T-helper 9 cell (primary cell): ENCODE measurements around the gene SMARCD3.

Experiments used
- DNase-seq: peaks from one replicate; pipeline ENCODE4 v3.0.0-alpha.2; 2020

The SMARCD3 gene

GRCh38 chr7:151246851-151247580 is 1.5 kb downstream of the SMARCD3 start:
- DNase-seq, result no peak

GRCh38 chr7:151246102-151246850 is 2.2 kb downstream of the SMARCD3 start:
- DNase-seq, result no peak

DNA sequence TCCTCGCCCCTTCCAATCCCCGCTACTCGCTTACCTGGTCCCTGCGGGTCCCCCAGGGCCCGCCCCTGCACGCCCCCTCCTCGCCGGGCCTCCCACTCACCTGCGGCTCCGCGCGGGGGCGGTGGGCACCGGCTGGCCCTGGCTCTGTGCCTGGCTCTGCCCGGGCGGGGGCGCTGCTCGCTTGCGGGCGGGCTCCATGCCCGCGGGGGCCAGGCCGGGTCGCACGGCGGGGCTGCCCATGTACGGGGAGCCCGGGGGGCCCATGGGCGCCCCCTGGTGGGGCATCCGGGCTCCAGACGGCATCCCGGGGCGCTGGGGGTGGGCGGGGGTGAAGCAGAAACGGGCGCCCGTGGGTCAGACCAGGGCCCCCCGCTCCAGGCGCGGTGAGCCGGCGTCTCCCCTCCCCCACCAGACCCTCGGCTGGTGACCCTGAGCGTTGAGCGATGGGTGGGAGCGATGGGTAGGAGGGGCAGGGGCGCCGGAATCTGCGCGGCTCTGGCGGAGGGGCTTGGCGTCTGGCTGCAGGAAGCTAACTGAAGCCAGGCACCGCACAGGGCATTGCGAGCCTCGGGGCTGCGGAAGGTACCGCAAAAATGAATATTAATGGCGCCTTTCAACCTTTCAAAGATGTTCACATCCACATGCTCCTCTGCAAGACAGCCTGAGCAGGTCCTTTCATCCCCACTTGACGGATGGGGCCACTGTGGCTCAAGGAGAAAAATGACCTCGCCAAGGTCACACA is 3.0 kb downstream of the SMARCD3 start:
- DNase-seq, result peak; percentile 74

DNA sequence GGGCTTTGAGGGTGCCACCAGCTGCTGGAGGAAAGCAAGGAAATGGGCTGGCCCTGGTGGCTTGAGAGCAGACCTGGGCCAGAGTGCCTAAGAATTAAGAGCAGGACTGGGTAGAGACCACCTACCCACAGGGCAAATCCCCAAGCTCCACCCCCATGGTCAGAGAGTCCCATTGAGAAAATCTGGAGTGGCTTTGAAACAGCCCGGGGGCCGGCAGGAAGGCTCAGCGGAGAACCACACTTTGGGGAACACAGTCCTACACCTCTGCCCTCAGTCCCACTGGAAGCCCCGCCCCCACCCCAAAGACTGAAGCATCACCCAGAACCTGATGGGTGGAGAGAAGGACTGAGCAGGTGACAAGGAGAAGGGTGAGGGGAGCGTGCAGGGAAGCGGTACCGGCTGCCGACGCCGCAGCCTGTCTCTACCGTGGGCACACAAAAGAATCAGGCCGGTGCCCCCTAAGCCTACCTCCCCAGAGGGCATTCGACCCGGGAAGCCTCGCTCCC is 3.6 kb downstream of the SMARCD3 start:
- DNase-seq, result no peak

- peak; percentile 54 for DNase-seq
Measured at GRCh38 chr7:151244196-151244840, 4.2 kb downstream of the SMARCD3 start.

DNA sequence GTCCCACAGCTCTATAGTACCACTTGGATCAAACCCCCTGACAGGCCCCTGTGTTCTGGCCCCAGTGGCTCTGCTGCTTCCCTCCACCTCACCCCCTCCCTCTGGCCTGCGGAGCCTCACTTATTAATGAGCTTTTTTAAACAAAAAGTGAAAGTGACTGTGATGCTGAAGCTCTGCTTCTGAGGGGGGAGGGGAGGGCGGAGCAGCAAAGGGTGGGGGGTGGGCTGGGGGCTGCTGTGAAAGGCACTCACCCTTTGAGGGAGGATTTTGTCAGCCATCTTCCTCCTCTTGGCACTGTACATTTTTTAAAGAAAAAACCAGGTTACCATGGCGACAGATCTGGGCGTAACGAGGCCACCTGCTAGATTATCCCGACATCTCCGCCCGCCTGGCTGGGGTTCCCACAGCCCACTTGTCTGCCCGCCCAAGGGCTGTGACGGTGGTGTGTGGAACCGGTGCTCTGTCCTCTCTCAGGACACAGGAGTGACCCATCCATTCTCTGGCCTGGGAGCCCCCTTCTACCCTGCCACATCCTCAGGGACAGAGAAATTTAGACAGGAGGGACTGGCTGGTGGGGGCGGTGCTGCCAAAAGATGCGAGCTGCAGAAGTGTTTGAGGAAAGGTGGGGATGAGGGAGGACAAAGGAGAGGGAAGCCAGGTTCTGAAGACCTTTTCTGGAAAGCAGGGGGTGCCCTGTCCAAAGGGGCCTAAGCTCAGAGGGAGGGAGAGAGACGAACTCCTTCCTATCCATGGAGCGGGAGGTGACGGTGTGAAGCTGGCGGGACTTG is 4.9 kb downstream of the SMARCD3 start:
- peak; percentile 46 for DNase-seq

- DNase-seq, result no peak
Measured at GRCh38 chr7:151243045-151243349, 5.5 kb downstream of the SMARCD3 start.

DNA sequence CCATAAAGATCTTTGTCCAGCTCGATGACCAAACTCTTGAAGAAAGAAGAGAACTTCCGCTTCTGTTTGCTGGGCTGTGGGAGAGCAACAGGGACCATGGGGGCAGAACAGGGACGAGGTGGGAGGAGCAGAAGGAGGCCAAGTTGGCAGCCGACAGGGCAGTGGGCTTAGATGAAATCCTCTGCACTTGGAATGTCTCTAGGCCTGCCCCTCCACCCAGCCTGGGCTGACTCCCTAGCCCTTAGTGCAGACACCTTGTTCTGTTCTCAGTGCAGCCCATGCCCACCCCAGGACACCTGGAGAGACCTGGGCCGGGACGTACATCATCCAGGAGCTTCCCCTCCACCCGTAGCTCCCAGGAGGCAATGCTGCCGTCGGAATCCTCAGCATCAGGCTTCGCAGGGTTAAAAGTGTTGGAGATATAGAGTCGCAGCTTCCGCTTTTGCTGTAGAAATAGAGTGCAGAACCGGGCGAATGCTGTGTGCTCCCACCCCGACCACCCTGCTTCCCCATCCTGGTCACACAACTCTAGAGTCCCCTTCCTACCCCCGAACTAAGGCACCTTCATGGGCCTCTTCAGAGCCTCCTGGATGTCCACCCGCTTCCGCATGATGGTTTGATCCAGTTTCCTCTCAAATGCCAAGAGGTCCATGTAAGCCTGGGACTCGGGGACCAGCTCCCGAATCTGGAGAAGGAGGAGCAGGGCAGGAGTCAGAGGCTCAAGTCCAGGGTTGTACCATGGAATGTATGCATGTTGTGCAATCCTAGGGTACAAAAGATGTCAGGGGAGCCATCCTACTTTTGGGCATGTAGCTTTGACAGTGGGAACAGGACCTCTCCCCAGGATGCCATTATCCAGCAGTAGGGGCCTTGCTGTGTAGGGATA is 6.1 kb downstream of the SMARCD3 start:
- no peak for DNase-seq

DNA sequence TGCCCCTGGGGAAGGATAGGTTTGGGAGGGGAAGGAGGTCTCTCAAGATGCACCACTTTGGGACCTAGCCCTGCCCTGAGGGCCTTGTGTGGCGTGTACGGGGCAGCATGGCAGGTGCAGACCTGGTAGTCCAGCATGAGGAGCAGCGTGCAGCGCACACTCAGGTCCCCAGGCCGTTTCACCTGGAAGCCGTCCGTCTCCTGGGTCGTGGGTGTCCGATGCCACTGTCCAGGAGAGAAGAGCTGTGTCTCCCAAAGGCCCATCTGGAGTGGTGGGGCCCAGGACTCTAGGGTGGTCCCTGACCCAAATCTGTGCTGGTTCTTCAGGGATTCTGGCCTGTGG is 6.8 kb downstream of the SMARCD3 start:
- DNase-seq, result no peak

DNA sequence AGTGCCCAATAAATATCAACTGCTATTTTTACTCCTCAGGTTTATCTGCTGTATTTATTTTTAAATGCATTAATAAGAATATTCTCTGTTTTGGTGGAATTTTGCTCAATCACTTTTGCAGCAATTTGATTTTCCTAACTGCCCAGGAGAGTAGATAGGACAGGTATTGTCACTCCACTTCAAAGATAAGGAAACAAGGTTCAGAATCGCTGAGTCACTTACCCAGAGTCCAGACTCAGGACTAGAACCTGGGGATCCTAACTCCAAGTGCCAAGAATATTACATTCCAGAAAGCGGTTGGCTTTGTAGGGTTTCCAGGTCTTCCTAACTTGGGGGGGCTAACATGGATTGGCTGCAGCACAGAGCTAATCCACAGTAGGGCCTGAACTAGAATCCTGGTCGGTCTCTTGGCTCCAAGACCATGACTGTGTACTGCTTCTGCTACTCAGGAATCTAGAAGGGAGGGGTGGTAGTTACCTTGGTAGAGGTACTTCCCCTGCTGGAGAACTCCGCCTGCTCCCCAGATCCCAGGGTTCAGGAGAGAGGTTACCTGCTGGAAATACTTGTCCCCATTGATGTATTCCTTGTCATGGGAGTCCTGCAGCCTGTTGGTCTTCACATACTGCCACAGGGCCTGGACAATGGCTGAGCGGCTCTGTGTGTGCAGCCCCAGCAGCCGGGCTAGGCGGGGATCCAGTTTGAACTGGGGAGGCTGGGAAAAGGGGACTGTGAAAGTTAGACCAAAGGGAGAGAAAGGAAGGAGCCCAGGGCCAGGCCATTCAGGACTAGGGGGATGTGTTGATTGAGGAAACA is 7.3 kb downstream of the SMARCD3 start:
- no peak for DNase-seq

- DNase-seq, result no peak
Measured at GRCh38 chr7:151240536-151240935, 8.0 kb downstream of the SMARCD3 start.

GRCh38 chr7:151239837-151240459 is 8.5 kb downstream of the SMARCD3 start:
- DNase-seq, result no peak

- DNase-seq, result no peak
Measured at GRCh38 chr7:151238924-151239836, 9.3 kb downstream of the SMARCD3 start.

DNA sequence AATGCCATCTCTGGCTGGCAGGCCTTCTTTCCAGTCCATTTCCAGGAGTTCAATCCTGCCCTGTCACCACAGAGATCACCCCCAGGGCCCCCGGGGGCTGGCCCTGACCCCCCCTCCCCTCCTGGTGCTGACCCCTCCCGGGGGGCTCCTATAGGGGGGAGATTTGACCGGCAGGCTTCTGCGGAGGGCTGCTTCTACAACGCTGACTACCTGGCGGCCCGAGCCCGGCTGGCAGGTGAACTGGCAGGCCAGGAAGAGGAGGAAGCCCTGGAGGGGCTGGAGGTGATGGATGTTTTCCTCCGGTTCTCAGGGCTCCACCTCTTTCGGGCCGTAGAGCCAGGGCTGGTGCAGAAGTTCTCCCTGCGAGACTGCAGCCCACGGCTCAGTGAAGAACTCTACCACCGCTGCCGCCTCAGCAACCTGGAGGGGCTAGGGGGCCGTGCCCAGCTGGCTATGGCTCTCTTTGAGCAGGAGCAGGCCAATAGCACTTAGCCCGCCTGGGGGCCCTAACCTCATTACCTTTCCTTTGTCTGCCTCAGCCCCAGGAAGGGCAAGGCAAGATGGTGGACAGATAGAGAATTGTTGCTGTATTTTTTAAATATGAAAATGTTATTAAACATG is 10.2 kb downstream of the SMARCD3 start:
- no peak for DNase-seq

DNA sequence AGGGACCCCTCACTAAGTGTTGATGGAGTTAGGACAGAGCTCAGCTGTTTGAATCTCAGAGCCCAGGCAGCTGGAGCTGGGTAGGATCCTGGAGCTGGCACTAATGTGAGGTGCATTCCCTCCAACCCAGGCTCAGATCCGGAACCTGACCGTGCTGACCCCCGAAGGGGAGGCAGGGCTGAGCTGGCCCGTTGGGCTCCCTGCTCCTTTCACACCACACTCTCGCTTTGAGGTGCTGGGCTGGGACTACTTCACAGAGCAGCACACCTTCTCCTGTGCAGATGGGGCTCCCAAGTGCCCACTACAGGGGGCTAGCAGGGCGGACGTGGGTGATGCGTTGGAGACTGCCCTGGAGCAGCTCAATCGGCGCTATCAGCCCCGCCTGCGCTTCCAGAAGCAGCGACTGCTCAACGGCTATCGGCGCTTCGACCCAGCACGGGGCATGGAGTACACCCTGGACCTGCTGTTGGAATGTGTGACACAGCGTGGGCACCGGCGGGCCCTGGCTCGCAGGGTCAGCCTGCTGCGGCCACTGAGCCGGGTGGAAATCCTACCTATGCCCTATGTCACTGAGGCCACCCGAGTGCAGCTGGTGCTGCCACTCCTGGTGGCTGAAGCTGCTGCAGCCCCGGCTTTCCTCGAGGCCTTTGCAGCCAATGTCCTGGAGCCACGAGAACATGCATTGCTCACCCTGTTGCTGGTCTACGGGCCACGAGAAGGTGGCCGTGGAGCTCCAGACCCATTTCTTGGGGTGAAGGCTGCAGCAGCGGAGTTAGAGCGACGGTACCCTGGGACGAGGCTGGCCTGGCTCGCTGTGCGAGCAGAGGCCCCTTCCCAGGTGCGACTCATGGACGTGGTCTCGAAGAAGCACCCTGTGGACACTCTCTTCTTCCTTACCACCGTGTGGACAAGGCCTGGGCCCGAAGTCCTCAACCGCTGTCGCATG is 11.0 kb downstream of the SMARCD3 start:
- DNase-seq, result no peak

GRCh38 chr7:151236406-151236805 is 12.1 kb downstream of the SMARCD3 start:
- DNase-seq, result no peak
